HepG2 (cell line): ENCODE measurements around the gene ZC3H7B. TPM values are rescaled to one million over a fixed set of nuclear protein-coding genes. Genes with fewer than 3 reads are reported as not detected.

Experiments
- ATAC-seq: fragments of 200-7000 bp; cut with Tn5 transposase; 3 replicates; pipeline ENCODE4 v1.9.1; 2020; ENCODE audit warnings: mild to moderate bottlenecking, moderate library complexity
- BruUV-seq: library from RNA; stranded (reverse); fragments of 400-500 nt; replicated peaks from 2 replicates; lab custom pipeline; 2021; lab: Mats Ljungman, UMichigan
- CTCF ChIA-PET: fragments of 300-600 bp; formaldehyde crosslinking; extraction: SDS; loops from one replicate; lab custom pipeline; 2021; ENCODE audit warnings: low total read pairs, inconsistent platforms, low intra/inter-chr PET ratio; lab: Yijun Ruan, JAX
- POLR2A ChIA-PET: fragments of 350-600 bp; sonication (Branson Sonifier 250); formaldehyde crosslinking; loops from one replicate; lab custom pipeline; 2020; ENCODE audit warnings: antibody characterized with exemption, inconsistent platforms; lab: Yijun Ruan, JAX
- DNase-seq: peaks from one replicate; pipeline ENCODE4 v3.0.0-alpha.2; 2015; ENCODE audit warnings: low spot score
- FAIRE-seq: peaks from 3 replicates; lab custom pipeline; 2011; peaks lifted over from hg19 to GRCh38; lab: Jason Lieb, UNC
- H2AFZ ChIP-seq: one replicate; pipeline ENCODE4 v1.6.1; 2011; ENCODE audit warnings: low read length, inconsistent platforms
- H3K27ac ChIP-seq: fragments of 300-600 bp; 3 replicates; pipeline ENCODE4 v1.8.0; 2011; ENCODE audit warnings: mixed run types, mild to moderate bottlenecking, mixed read lengths, low read length, inconsistent platforms; ENCODE audit not compliant: insufficient read depth; ENCODE audit errors: extremely low read length
- H3K27me3 ChIP-seq, 2 experiments: fragments of 200-600 bp in 1 of 2; 2 replicates in 1 of 2; 3 replicates in 1 of 2; pipeline versions ENCODE4 v1.6.0 to v1.8.0; 2011; ENCODE audit warnings: low read length in 2 of 2, mild to moderate bottlenecking in 2 of 2, moderate library complexity in 2 of 2, inconsistent platforms in 1 of 2; ENCODE audit not compliant: insufficient read depth in 2 of 2, control insufficient read depth in 1 of 2
- H3K36me3 ChIP-seq, 2 experiments: fragments of 200-600 bp in 1 of 2; replicated peaks in 1 of 2; 2 replicates in 1 of 2; 3 replicates in 1 of 2; pipeline versions ENCODE4 v1.5.1 to v1.8.0; 2011; ENCODE audit warnings: low read length in 2 of 2, inconsistent platforms in 1 of 2; ENCODE audit not compliant: insufficient read depth in 2 of 2, control insufficient read depth in 1 of 2
- H3K4me1 ChIP-seq: 2 replicates; pipeline ENCODE4 v1.5.1; 2012; ENCODE audit warnings: low read length, inconsistent platforms; ENCODE audit not compliant: insufficient read depth
- H3K4me2 ChIP-seq: 2 replicates; pipeline ENCODE4 v1.6.0; 2011; ENCODE audit warnings: low read depth, low read length, inconsistent platforms
- H3K4me3 ChIP-seq, 3 experiments: fragments of 200-600 bp in 1 of 3; sonication (generic), shearing (Covaris generic) in 1 of 3; replicated peaks in 1 of 3; 2 replicates each; pipeline ENCODE4 v1.5.1; 2011 to 2016; ENCODE audit warnings: low read length in 3 of 3, inconsistent platforms in 2 of 3, low read depth in 2 of 3, mild to moderate bottlenecking in 2 of 3, control low read depth in 1 of 3, mixed read lengths in 1 of 3; ENCODE audit not compliant: insufficient read depth in 1 of 3
- H3K79me2 ChIP-seq: one replicate; pipeline ENCODE4 v1.6.1; 2011; ENCODE audit warnings: low read length, inconsistent platforms; ENCODE audit not compliant: insufficient read depth
- H3K9ac ChIP-seq: 2 replicates; pipeline ENCODE4 v1.6.0; 2011; ENCODE audit warnings: mild to moderate bottlenecking, low read depth, low read length, inconsistent platforms; ENCODE audit not compliant: insufficient read depth
- H3K9me3 ChIP-seq: 2 replicates; pipeline ENCODE4 v1.5.1; 2012; ENCODE audit warnings: mild to moderate bottlenecking, low read length
- H4K20me1 ChIP-seq: 2 replicates; pipeline ENCODE4 v1.6.0; 2011; ENCODE audit warnings: inconsistent platforms, mild to moderate bottlenecking, low read length, moderate library complexity; ENCODE audit not compliant: insufficient read depth
- AGO2 ChIP-seq: fragments of 200-400 bp; formaldehyde crosslinking; optimal IDR thresholded peaks from 2 replicates; pipeline ENCODE3; 2017; ENCODE audit warnings: mild to moderate bottlenecking, low read depth, low read length, moderate library complexity
- EEA1 ChIP-seq: sonication (generic); formaldehyde crosslinking; IDR thresholded peaks from 2 replicates; pipeline ENCODE4 v1.5.1; 2020; ENCODE audit warnings: mild to moderate bottlenecking, missing genetic modification reagents, borderline replicate concordance
- ETV6 ChIP-seq: sonication (generic); formaldehyde crosslinking; conservative IDR thresholded peaks from 2 replicates; pipeline ENCODE4 v1.4.0; 2020; ENCODE audit warnings: missing genetic modification reagents
- ZNF263 ChIP-seq: sonication (generic); formaldehyde crosslinking; IDR thresholded peaks from 2 replicates; pipeline ENCODE4 v1.4.0; 2020; ENCODE audit warnings: missing genetic modification reagents
- ZNF3 ChIP-seq: IDR thresholded peaks from 2 replicates; pipeline ENCODE4 v1.7.0; 2017; ENCODE audit warnings: inconsistent platforms
- ZNF343 ChIP-seq: sonication (generic); formaldehyde crosslinking; IDR thresholded peaks from 2 replicates; pipeline ENCODE4 v1.4.0; 2020; ENCODE audit warnings: mild to moderate bottlenecking, missing genetic modification reagents
- WGBS: methylation state at CpG from one replicate; pipeline ENCODE4 v1.1.6; 2017; ENCODE audit warnings: low lambda C conversion rate; 5-methylcytosine and 5-hydroxymethylcytosine counted together
- in situ Hi-C: cut with HindIII; loops from 2 replicates; pipeline ENCODE4 v1.10.0; 2017; ENCODE audit warnings: low pct_unique_long_range_greater_than_20kb; ENCODE audit not compliant: extremely low pct_ligation_motif_present
- intact Hi-C: fragments of 100-400 bp; cut with micrococcal nuclease; formaldehyde crosslinking; loops from one replicate; pipeline ENCODE4 v1.10.0; 2022; ENCODE audit not compliant: unreplicated experiment
- polyA plus RNA-seq, 8 experiments: library from polyadenylated mRNA; depleted of rRNA in 3 of 8; stranded (reverse) in 7 of 8; unstranded in 1 of 8; fragments of >200 nt; fragmentation: Illumina TruSeq in 4 of 8; extraction: Trizol in 4 of 8; gene quantifications; 2 replicates each; pipeline versions ENCODE4 v1.2.1 to v1.2.3, GENCODE V29; 2011 to 2016; ENCODE audit warnings: low read depth in 4 of 8, missing spikeins in 1 of 8, mixed read lengths in 1 of 8; ENCODE audit not compliant: insufficient read depth in 1 of 8
- total RNA-seq, 5 experiments: library from RNA; depleted of rRNA; stranded (reverse); fragments of >200 nt; fragmentation: Illumina TruSeq; extraction: Trizol; gene quantifications; 2 replicates each; pipeline ENCODE4 v1.2.3, GENCODE V29; 2016; ENCODE audit warnings: low read depth in 1 of 5

ZC3H7B gene
- total and polyA plus RNA-seq, 2 of the 13 experiments (the other 11 are each of a cell fraction or from before 2014, with no cell fraction given) = 26.4 to 37.2 TPM

DNA sequence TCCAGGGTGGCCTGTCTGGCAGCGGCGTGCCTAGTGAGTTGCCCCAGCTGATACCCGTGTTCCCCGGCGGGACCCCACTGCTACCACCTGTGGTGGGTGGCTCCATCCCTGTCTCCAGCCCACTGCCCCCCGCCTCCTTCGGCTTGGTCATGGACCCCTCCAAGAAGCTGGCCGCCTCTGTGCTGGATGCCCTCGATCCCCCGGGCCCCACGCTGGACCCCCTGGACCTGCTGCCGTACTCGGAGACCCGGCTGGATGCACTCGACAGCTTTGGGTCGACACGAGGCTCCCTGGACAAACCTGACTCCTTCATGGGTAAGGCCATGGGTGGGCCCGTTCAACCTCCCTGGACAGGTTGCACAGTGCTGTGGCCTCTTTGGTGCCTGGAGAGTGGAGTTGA is 38.5 kb downstream of the ZC3H7B start:
- no TSS peak for BruUV-seq
- peaks cover 14% of the 10 kb centered on the region for H3K4me1 ChIP-seq
- in situ Hi-C loops (no loop called here), intact Hi-C loops (no loop called here)
- no peak overlapping the region for H3K4me2 ChIP-seq
- no peaks in the 10 kb centered on the region for H3K9me3 ChIP-seq
- H3K27me3 ChIP-seq = no peaks in the 10 kb centered on the region
- ChIA-PET POLR2A (no interaction called here), CTCF (no interaction called here)
- no peak overlapping the region for H3K9ac ChIP-seq
- ATAC-seq = no peak
- no peak overlapping the region for H2AFZ ChIP-seq
- H3K4me3 ChIP-seq = no peak overlapping the region
- 100% methylated on average over 12 of the region's 18 CpGs for WGBS
- H3K36me3 ChIP-seq = peaks cover 37 to 60% of the 10 kb centered on the region in 2 experiments
- no peak for DNase-seq
- no peaks in the 10 kb centered on the region for H3K79me2 ChIP-seq
- H3K27ac ChIP-seq = no peak overlapping the region
- FAIRE-seq = no peak
- TF ChIP-seq EEA1 (CRISPR knock-in tag) = no peak
- TF ChIP-seq AGO2 = peak; percentile 11
- TF ChIP-seq ZNF3 = no peak
- H4K20me1 ChIP-seq = no peaks in the 10 kb centered on the region

DNA sequence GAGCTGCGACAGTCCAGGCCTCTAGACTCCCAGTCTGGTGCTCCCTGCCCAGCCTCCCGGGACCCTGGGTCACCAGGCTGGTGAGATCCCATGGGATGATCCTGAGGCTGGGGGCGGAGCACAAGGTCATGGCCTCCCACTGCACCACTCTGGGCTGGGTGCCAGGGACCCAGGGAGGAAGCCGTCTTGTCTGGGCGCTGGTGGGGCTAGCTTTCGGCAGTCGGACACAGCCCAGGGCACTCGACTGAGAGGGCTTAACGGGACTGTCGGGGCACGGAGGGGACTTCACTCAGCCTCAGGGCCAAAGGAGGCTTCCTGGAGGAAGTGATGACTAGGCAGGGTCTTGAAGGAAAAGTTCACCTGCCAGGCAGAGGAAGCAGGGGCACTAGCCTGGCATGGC is 39.0 kb downstream of the ZC3H7B start:
- TF ChIP-seq ZNF263 (CRISPR knock-in tag) = 0 out of 2 replicates have a peak, but pooled peaks have one; percentile 35
- no peak for TF ChIP-seq ETV6 (CRISPR knock-in tag)
- no peak for TF ChIP-seq ZNF343
- peak; percentile 31 for TF ChIP-seq AGO2
- CTCF ChIA-PET = no interaction called here
- no peaks in the 10 kb centered on the region for H3K9me3 ChIP-seq
- peaks cover 14% of the 10 kb centered on the region for H3K4me1 ChIP-seq
- POLR2A ChIA-PET = no interaction called here
- H3K36me3 ChIP-seq = peaks cover 36 to 61% of the 10 kb centered on the region in 2 experiments
- intact Hi-C loops (no loop called here), in situ Hi-C loops (no loop called here)
- no peak overlapping the region for H3K9ac ChIP-seq
- FAIRE-seq (no peak), DNase-seq (no peak), ATAC-seq (no peak)
- 97% methylated on average over 6 of the region's 11 CpGs for WGBS
- no peak overlapping the region for H3K4me2 ChIP-seq
- H3K27ac ChIP-seq = no peak overlapping the region
- no peaks in the 10 kb centered on the region for H3K27me3 ChIP-seq
- H4K20me1 ChIP-seq = no peaks in the 10 kb centered on the region
- H3K79me2 ChIP-seq = no peaks in the 10 kb centered on the region
- BruUV-seq = no TSS peak
- H2AFZ ChIP-seq = no peak overlapping the region
- H3K4me3 ChIP-seq = no peak overlapping the region
